ENCODE data around the gene UBAC1.
"Not testable (repeated sequence)": the region's sequence is repeated elsewhere in the genome, so short reads cannot be mapped to it uniquely, and the experiment has no call there.

The UBAC1 gene

GRCh38 chr9:135970128-135970815 is 9.1 kb upstream of the UBAC1 start:
- Histone ChIP-seq H3K4me1 (ENCODE audit: control insufficient read depth, insufficient read depth, low read length) (no peaks in the 10 kb centered on the region), H3K4me3 (ENCODE audit: low read length) (no peak overlapping the region), H3K27ac (ENCODE audit: low read depth, low read length) (no peak overlapping the region), H3K9ac (ENCODE audit: low read length) (no peak overlapping the region), H3K27me3 (ENCODE audit: control insufficient read depth, insufficient read depth, low read length) (no peaks in the 10 kb centered on the region), H3K36me3 (ENCODE audit: control insufficient read depth, insufficient read depth, low read length) (no peaks in the 10 kb centered on the region)

GRCh38 chr9:135969064-135969683 is 8.0 kb upstream of the UBAC1 start:
- Histone ChIP-seq H3K4me1 (ENCODE audit: control insufficient read depth, insufficient read depth, low read length) (no peaks in the 10 kb centered on the region), H3K4me3 (ENCODE audit: low read length) (no peak overlapping the region), H3K27ac (ENCODE audit: low read depth, low read length) (no peak overlapping the region), H3K36me3 (ENCODE audit: control insufficient read depth, insufficient read depth, low read length) (no peaks in the 10 kb centered on the region), H3K27me3 (ENCODE audit: control insufficient read depth, insufficient read depth, low read length) (no peaks in the 10 kb centered on the region), H3K9ac (ENCODE audit: low read length) (no peak overlapping the region)

GRCh38 chr9:135968601-135969000 is 7.4 kb upstream of the UBAC1 start:
- Histone ChIP-seq H3K4me1 (ENCODE audit: control insufficient read depth, insufficient read depth, low read length) (no peaks in the 10 kb centered on the region), H3K4me3 (ENCODE audit: low read length) (no peak overlapping the region), H3K27ac (ENCODE audit: low read depth, low read length) (no peak overlapping the region), H3K9ac (ENCODE audit: low read length) (no peak overlapping the region), H3K27me3 (ENCODE audit: control insufficient read depth, insufficient read depth, low read length) (no peaks in the 10 kb centered on the region), H3K36me3 (ENCODE audit: control insufficient read depth, insufficient read depth, low read length) (no peaks in the 10 kb centered on the region)

- H3K4me3 ChIP-seq (ENCODE audit: low read length) = peak overlapping the region; percentile 5
- H3K36me3 ChIP-seq (ENCODE audit: control insufficient read depth, insufficient read depth, low read length) = no peaks in the 10 kb centered on the region
- no peak overlapping the region for H3K9ac ChIP-seq (ENCODE audit: low read length)
- H3K27ac ChIP-seq (ENCODE audit: low read depth, low read length) = no peak overlapping the region
- H3K4me1 ChIP-seq (ENCODE audit: control insufficient read depth, insufficient read depth, low read length) = no peaks in the 10 kb centered on the region
- H3K27me3 ChIP-seq (ENCODE audit: control insufficient read depth, insufficient read depth, low read length) = no peaks in the 10 kb centered on the region
Observed at GRCh38 chr9:135968083-135968476, 6.9 kb upstream of the UBAC1 start.

- H3K4me3 ChIP-seq (ENCODE audit: low read length); H3K27ac ChIP-seq (ENCODE audit: low read depth, low read length); H3K4me1 ChIP-seq (ENCODE audit: control insufficient read depth, insufficient read depth, low read length); H3K36me3 ChIP-seq (ENCODE audit: control insufficient read depth, insufficient read depth, low read length); H3K9ac ChIP-seq (ENCODE audit: low read length); H3K27me3 ChIP-seq (ENCODE audit: control insufficient read depth, insufficient read depth, low read length): not testable (repeated sequence)
Observed at GRCh38 chr9:135966916-135967260, 5.7 kb upstream of the UBAC1 start.

- H3K4me1 ChIP-seq (ENCODE audit: control insufficient read depth, insufficient read depth, low read length) = no peaks in the 10 kb centered on the region
- no peak overlapping the region for H3K27ac ChIP-seq (ENCODE audit: low read depth, low read length)
- H3K4me3 ChIP-seq (ENCODE audit: low read length) = no peak overlapping the region
- H3K36me3 ChIP-seq (ENCODE audit: control insufficient read depth, insufficient read depth, low read length) = no peaks in the 10 kb centered on the region
- no peak overlapping the region for H3K9ac ChIP-seq (ENCODE audit: low read length)
- H3K27me3 ChIP-seq (ENCODE audit: control insufficient read depth, insufficient read depth, low read length) = no peaks in the 10 kb centered on the region
Observed at GRCh38 chr9:135965124-135965756, 4.1 kb upstream of the UBAC1 start.

GRCh38 chr9:135963938-135964337 is 2.8 kb upstream of the UBAC1 start:
- no peak overlapping the region for H3K27ac ChIP-seq (ENCODE audit: low read depth, low read length)
- H3K9ac ChIP-seq (ENCODE audit: low read length) = no peak overlapping the region
- H3K4me3 ChIP-seq (ENCODE audit: low read length) = no peak overlapping the region
- no peaks in the 10 kb centered on the region for H3K4me1 ChIP-seq (ENCODE audit: control insufficient read depth, insufficient read depth, low read length)
- H3K27me3 ChIP-seq (ENCODE audit: control insufficient read depth, insufficient read depth, low read length) = no peaks in the 10 kb centered on the region
- no peaks in the 10 kb centered on the region for H3K36me3 ChIP-seq (ENCODE audit: control insufficient read depth, insufficient read depth, low read length)

GRCh38 chr9:135963338-135963737 is 2.2 kb upstream of the UBAC1 start:
- no peak overlapping the region for H3K4me3 ChIP-seq (ENCODE audit: low read length)
- H3K4me1 ChIP-seq (ENCODE audit: control insufficient read depth, insufficient read depth, low read length) = no peaks in the 10 kb centered on the region
- no peaks in the 10 kb centered on the region for H3K27me3 ChIP-seq (ENCODE audit: control insufficient read depth, insufficient read depth, low read length)
- H3K9ac ChIP-seq (ENCODE audit: low read length) = no peak overlapping the region
- H3K36me3 ChIP-seq (ENCODE audit: control insufficient read depth, insufficient read depth, low read length) = no peaks in the 10 kb centered on the region
- no peak overlapping the region for H3K27ac ChIP-seq (ENCODE audit: low read depth, low read length)

GRCh38 chr9:135962696-135963307 is 1.6 kb upstream of the UBAC1 start:
- Histone ChIP-seq H3K4me1 (ENCODE audit: control insufficient read depth, insufficient read depth, low read length) (no peaks in the 10 kb centered on the region), H3K27ac (ENCODE audit: low read depth, low read length) (no peak overlapping the region), H3K4me3 (ENCODE audit: low read length) (no peak overlapping the region), H3K36me3 (ENCODE audit: control insufficient read depth, insufficient read depth, low read length) (no peaks in the 10 kb centered on the region), H3K9ac (ENCODE audit: low read length) (no peak overlapping the region), H3K27me3 (ENCODE audit: control insufficient read depth, insufficient read depth, low read length) (no peaks in the 10 kb centered on the region)

GRCh38 chr9:135961811-135962695 is 880 bp upstream of the UBAC1 start:
- Histone ChIP-seq H3K36me3 (ENCODE audit: control insufficient read depth, insufficient read depth, low read length) (no peaks in the 10 kb centered on the region), H3K4me1 (ENCODE audit: control insufficient read depth, insufficient read depth, low read length) (no peaks in the 10 kb centered on the region), H3K9ac (ENCODE audit: low read length) (no peak overlapping the region), H3K27me3 (ENCODE audit: control insufficient read depth, insufficient read depth, low read length) (no peaks in the 10 kb centered on the region), H3K4me3 (ENCODE audit: low read length) (no peak overlapping the region), H3K27ac (ENCODE audit: low read depth, low read length) (no peak overlapping the region)

- no peaks in the 10 kb centered on the region for H3K27me3 ChIP-seq (ENCODE audit: control insufficient read depth, insufficient read depth, low read length)
- H3K27ac ChIP-seq (ENCODE audit: low read depth, low read length) = peak overlapping the region; percentile 85
- H3K9ac ChIP-seq (ENCODE audit: low read length) = peak overlapping the region; percentile 62
- H3K36me3 ChIP-seq (ENCODE audit: control insufficient read depth, insufficient read depth, low read length) = no peaks in the 10 kb centered on the region
- H3K4me1 ChIP-seq (ENCODE audit: control insufficient read depth, insufficient read depth, low read length) = no peaks in the 10 kb centered on the region
- H3K4me3 ChIP-seq (ENCODE audit: low read length) = peak overlapping the region; percentile 71
Observed at GRCh38 chr9:135960411-135961276, 529 bp downstream of the UBAC1 start.
